NCI-H1930 (cell line): Measurements from ENCODE around the gene SYS1.
"Not testable (repeated sequence)": the region's sequence is repeated elsewhere in the genome, so short reads cannot be mapped to it uniquely, and the experiment has no call there.

Experiments
- DNase-seq, 2 experiments: peaks; one replicate each; lab custom pipeline; 2025; lab: John Stamatoyannopoulos, UW

Gene SYS1

GRCh38 chr20:45339799-45340198 is 23.2 kb upstream of the SYS1 start:
- no peak for DNase-seq

DNA sequence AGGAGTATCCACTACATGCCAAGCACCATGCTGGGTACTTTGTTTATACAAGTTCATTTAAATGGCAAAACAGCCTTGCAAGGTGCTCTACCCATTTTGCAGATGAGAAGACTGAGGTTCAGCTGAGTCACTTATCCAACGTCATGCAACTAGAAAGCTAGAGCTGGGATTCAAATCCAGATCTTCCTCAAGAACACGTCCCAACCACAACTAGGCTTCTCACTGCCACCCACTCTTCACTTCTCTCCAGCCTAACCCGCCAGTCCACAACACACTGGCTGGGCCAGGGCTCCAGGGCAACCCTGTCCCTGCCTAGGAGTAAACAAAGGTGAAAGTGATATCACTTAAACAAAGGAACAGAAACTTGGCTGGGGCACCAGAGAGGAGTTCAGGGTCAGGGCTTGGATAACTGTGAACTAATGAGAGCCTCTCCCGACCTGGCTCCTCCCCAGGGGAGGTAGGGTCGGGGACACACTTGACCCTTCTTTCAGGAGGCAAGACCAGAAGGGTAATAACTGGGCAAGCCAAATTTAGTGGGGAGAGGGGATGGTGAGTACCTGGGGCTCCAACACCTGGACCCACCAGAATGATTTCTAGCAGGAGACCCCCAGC is 22.6 kb upstream of the SYS1 start:
- DNase-seq = no peak

DNA sequence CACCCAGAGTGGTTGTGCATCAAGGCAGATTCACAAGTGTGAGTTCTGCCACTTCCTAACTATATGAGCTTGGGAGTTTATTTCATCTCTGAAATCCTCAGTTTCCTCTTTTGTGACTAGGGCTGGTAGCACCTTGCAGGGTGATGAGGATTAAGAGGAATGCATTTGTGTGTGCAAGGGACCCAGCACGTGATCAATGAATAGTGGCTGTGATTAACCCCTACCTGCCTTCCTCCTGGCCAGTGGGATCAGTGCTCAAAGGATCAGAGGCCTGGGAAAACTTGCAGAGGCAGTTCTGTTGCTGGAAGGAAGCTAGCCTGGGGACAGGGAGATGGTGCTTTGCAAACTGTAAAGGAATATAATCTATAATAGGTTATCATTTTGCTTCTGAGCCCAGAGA is 22.0 kb upstream of the SYS1 start:
- no peak for DNase-seq

- no peak for DNase-seq
These were observed 21.4 kb upstream of the SYS1 start for GRCh38 chr20:45341579-45341938.

DNA sequence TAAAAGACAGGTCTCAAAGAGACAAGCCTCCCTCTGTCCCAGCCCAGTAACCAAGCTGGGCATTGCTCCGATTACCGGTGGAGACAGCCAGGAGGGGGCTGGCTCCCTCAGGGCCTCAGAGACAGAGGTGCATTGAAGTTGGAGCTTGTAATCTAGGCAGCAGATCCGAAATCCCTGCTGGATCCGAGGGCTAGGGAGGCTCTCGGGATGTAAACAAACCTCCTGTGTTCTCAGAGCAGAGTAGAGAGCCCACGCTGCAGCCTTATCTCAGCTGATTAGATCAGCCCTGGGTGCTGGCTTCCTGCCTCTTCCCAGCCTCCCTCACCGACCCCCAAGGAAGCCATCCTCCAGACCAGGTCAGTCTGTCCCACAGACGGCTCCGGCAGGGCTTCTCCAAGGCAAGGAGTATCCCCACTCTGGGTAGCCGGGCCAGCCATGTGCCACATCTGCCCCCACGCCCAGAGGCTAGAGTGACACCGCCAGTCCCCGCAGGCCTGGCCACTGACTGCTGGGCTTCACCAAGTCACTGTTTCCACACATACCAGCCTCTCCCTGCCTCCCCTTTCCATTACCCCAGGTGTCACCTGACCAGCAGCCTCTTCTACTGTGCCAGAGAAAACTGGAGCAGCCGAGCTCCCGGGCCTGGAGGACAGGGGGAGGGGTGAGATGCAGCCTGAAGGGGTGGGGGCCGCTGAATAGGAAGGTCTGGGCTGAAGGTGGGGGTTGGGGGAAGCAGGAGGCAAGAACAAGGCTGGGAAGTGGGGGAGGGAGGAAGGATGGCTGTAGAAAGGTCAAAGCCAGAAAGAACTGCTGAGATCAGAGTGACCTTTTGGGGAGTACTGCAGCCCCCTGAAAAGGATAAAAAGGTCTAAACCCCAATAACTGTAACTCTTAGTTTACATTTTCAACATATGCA is 20.8 kb upstream of the SYS1 start:
- no peak for DNase-seq

GRCh38 chr20:45342855-45343531 is 20.0 kb upstream of the SYS1 start:
- no peak for DNase-seq

DNA sequence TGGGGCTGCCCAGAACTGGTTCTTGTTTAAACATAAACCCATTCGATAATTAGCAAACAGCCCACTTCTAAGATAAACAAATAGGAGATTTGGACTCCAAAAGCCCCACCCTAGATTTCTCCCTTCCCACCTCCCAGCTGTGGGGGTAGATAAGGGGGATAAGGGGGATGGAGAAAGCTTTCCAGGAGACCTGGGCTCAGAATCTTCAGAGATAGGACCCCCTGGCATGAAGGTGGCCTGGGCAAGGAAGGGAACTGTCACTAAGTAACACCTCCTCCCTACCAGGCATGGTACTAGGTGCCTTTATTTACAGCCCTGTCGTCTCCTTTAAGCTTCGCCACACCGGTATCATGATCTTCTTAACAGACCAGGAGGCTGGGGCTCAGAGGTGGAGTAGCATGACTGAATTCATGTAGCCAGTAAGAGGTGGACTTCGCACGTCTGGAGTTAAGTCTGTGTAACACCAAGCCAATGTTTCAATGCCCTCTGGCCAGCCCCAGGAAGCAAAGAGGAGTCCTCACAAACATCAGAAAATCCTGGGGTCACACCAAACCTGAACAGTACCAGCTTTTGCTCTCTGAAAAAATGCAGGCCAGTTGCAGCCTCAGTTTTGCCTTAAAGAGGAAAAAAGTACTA is 19.3 kb upstream of the SYS1 start:
- DNase-seq = no peak

- DNase-seq = no peak
These were observed 18.6 kb upstream of the SYS1 start for GRCh38 chr20:45344168-45344860.

DNA sequence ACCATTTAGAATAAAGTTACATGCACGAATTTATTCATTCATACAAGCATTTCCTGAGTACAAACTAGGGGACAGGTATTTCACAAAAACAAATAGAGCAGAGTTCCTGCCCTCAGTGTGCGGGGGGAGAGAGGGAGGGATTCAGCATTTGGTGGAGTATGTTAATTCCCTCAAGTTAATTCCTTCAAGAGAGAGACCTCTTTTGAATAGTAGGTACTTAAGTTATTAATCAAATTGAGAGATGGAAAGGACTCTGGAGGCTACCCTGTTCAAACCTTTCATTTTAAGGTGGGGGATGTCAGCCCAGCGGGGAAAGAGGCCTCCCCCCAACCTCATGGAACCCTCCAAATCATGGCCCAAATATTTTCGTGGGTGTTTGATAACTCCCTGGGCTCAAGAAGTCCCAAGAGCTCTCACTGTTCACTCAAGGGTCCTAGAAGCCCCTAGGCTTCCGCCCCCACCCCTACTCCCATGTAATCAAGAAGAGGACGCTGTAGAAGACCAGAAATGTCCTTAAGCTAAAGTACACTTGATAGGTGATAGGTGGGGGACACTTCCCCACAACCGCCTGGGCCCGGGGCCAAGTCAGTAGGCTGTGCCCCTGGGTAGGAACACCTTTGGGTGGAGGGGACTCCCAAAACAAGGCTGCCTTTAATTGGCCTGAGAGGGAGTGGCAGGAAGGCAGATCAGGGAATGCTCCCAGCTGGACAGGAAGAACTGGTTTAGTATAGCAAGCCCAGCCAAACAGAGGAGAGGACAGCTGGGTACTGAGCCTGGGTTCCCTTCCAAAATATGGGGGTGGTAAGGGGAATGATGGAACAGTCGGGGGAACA is 17.6 kb upstream of the SYS1 start:
- no peak for DNase-seq

GRCh38 chr20:45346291-45346718 is 16.7 kb upstream of the SYS1 start:
- DNase-seq = no peak

DNA sequence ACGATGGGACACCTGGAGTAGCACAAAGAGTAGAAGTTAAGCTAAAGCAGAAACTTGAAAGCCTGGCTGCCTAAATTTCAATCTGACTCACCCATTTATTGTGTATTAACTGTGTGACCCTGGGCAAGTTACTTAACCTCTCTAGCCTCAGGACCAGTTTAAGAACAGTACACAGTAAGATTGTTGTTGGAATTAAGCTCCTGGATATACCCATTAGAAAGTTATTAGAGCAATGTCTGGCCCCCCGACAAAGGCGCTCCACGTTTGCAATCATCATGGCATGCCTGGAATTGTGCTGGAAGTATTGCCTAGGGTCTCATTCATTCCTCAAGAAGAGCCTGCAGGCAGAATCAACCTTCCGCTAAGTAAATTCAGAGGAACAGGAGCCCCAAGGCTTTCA is 16.1 kb upstream of the SYS1 start:
- no peak for DNase-seq

DNA sequence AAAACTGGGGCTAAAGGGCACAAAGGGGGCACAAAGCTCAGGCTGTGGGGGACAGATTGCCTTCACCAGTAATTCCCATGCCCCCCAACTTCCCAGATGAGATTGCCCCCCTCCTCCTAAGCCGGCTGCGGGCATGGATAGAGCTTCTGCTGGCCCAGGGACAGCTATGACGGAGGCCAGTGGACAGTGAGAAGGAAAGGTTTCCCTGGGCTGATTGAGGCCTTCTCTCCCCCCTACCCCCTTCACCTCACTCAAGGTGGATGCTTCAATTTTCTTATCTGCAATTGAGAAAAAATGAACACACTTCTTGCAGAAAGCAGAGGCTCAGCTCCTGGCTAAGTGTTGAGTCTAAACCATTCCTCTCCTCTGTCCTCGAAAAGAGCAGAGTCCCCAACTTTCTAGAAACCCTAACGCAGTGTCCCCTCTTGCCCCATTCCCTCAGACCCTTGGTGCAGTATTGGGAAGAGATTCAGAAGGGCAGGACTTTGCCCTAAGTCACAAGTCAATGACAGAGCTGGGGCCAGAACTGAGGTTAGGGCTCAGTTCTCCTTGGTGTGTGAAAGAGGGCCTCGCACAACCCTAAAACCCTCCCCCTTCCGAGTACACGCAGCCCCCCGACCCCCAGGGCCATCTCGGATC is 15.5 kb upstream of the SYS1 start:
- no peak for DNase-seq

DNA sequence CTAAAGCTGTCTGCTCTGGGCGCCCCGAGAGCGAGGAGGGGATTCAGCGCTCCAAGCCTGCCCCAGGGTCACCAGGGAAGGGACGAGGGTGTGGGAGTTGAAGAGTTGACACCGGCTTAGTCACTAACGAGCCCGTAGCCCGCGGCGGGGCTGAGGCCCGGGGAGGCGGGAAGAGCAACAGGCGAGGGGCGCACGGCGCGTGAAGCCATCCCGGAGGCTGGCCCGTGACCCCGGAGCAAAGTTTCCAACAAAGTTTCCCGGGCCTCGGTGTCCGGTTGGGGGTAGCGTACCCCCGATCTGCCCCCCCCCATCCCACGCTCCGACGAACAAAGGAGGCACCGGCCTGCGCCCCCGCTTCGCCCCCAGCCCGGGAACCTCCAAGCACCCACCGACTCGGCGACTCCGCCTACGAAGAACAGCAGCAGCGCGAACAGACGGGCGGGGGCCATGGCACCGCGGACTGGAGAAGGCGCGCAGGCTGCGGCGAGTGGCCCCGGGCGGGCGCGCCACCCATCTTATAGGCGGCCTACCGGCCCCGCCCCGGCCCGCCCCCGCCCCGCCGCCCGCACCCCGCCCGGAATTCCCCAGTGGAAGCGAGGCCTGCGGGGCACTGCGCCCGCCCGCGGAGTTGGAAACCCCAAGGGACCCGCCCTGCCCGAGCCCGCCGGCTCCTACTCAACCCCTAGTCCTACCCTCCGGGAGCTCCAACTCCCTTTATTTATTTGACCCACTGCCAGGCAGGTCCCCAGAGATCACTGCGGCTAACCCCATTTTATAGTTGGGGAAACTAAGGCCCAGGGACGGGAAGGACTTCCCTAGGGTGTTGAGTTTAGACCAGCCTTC is 14.8 kb upstream of the SYS1 start, which contains the start of gene SDC4:
Gene SDC4, minus strand, starts transcription at position 489 of the 843 bp plus-strand sequence. Its CDS starts 40 bp downstream, at position 449.
- peak in 1 of 2 experiments; percentile 16 for DNase-seq

DNA sequence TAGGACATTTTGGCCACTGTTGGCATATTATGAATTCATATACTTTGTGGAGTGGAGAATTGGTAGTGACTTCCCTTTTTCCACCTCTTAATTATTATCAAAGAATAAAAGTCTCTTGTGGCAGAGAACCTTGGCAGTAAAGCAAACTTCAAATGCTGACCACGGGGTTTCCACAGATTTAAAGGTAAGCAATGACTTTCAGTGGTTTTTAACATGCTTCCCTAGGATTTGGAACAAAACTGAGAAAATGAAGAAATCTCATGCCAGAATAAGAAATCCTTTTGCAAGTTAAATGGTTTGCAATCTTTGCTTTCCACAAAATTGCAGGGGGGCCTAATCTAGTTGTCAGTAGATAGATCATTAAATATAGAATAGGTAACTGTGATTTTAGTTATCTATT is 12.7 kb upstream of the SYS1 start:
- no peak for DNase-seq

- DNase-seq = not testable (repeated sequence)
These were observed 12.2 kb upstream of the SYS1 start for GRCh38 chr20:45350795-45351194.

DNA sequence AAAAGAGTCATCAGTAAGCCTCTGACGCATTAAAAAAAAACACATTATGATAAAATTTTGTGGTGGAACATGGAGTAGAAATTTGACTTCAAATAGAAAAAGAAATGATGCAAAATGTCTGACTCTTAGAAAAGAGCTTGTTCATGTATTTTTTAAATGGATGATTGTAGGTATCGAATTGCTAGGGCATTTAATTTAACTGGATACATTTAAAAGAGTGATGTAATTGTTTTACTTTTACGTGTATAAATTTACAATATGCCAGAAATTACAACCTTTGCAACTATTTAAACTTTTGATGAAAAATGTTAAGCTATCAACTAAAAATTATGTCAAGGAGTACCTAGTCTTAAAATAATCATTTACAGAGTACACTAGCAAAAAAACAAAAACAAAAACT is 10.2 kb upstream of the SYS1 start:
- no peak for DNase-seq

GRCh38 chr20:45353746-45354145 is 9.2 kb upstream of the SYS1 start:
- no peak for DNase-seq

DNA sequence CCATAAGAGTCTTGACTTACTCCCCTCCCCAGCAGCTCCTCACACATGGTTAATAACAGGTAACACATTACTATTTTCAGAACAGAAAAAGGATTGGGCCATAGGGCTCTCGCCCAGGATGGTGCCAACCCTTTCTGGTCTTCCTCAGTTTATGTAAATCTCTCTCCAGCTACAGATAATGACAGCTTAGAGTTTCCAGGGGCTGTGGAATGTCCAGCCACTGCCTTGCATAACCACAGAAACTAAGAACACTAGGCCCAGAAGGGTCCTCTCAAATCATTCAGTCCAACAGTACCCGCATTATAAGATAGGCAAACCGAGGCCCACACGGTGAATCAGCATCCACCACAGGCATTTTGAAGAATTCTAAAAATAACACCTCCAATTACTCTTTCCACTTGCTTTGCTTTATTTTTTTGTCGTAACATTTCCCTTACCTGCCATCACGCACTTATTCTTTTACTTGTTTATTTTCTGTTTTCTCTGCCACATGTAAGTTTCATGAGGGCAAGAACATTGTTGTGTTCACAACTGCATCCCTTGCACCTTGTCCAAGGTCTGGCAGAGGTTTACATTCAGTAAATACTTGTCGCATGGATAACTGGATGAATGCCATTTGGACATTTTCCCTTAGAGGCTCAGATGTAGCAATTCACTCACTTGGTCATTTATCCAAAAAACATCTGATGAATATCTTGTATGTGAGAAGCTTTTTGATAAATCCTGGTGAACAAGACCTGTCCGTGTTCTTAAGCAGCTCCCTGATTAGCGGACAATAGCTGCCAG is 8.3 kb upstream of the SYS1 start:
- DNase-seq = no peak
